Coronary artery (tissue), 2 donors: Measurements from ENCODE around the gene GAS6.
A peak's percentile ranks its signal among the peaks of the same experiment; 100 is the strongest.

Experiments
- DNase-seq: peaks from one replicate; pipeline ENCODE4 v3.0.0-alpha.2; 2017; ENCODE audit warnings: low spot score
- H3K27ac ChIP-seq, 2 donors: fragments of 200-600 bp; sonication (generic); one replicate each; pipeline ENCODE4 v1.5.1; 2016 to 2019
- H3K4me3 ChIP-seq: fragments of 200-600 bp; sonication (generic); 2 replicates; pipeline ENCODE4 v1.5.1; 2016; ENCODE audit warnings: mild to moderate bottlenecking, moderate library complexity
- CTCF ChIP-seq: fragments of 200-600 bp; sonication (generic); IDR thresholded peaks from one replicate; pipeline ENCODE4 v1.5.1; 2019; ENCODE audit warnings: antibody characterized with exemption

Gene GAS6

GRCh38 chr13:113860051-113860664, 3.7 kb downstream of the GAS6 start:
- Histone ChIP-seq H3K27ac (peak overlapping the region in 1 of 2 donors; percentile 89), H3K4me3 (no peak overlapping the region)
- DNase-seq, result peak; percentile 53
- TF ChIP-seq CTCF, result no peak

DNA sequence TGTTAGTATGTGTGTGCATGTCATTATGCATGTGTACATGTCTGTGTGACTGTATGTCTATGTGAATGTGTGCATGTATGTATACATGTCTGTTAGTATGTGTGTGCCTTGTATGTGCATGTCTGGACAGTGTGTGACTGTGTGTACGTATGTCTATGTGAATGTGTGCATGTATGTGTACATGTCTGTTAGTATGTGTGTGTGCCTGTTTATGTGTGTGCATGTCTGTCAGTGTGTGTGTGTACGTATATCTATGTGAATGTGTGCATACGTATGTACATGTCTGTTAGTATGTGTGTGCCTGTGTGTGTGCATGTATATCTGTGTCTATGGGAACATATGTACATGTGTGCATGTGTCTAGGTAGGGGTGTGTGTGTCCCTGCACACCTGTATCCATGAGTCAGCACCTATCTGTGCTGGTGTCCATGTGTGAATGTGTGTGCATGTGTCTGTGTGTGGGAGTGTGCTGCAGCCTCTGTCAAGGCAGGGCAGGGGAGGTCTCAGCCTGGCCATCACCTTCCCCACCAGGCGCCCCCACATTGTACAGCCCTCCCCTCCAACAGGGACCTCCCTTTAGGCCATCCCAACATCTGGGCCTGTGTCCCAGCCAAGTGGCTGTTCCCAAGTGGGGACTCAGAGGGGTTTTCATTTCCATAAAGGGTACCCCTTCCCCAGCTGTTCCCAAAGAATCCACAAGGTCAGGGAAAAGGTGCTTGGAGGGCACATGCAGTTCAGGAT, 4.4 kb downstream of the GAS6 start:
- no peak for DNase-seq
- no peak for TF ChIP-seq CTCF
- H3K27ac ChIP-seq, result no peak overlapping the region
- H3K4me3 ChIP-seq, result no peak overlapping the region

DNA sequence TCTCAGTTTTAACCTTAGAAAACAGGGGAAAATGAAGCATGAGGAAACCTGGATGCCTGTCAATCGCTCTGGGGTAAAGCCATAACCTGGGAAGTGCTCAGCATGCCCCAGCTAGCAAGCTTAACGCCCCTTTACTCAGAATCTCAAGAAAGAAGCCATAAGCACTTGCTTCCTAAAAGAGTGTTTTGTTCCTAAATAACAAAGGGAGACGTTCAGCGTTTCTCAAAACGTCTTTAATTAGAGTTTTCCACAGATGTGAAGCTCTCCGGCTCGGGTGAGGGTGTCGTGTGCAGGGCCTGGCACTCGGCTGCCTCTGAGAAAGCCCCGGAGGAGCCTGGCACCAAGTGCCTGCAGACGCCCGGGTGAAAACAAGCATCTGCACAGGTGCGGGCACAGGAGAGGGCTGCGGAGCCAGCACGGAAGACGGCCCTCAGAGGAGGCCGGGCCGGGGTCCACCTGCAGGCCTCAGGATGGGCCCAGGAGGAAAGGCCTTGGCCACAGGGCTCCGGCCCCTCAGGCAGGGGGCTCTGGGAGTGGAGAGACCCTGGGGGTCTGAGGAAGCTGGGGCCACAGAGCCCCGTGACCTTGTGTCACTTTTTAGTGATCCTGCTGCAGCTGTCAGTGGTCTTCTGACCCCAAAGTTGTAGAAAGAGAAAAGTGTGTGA, 6.2 kb downstream of the GAS6 start:
- no peak overlapping the region for H3K4me3 ChIP-seq
- no peak overlapping the region for H3K27ac ChIP-seq
- peak; percentile 61 for DNase-seq
- TF ChIP-seq CTCF, result no peak

DNA sequence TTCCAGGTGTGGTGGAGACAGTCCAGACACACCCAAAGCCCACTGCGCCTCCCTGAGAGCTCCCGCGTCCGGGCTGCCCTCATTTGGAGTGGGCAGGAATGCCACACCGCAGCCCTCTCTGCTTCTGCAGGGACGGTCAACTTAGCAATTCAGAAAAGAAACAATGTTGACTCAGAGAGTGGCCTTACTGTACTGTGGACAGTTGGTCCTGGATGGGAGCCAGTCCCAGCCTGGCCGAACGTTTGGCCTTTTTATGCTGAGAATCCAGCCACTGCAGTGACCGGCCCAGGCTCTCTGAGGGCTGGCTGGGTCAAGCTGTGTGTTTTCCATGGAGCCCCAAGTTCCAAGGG, 7.2 kb downstream of the GAS6 start:
- DNase-seq, result peak; percentile 55
- TF ChIP-seq CTCF, result no peak
- no peak overlapping the region for H3K27ac ChIP-seq
- no peak overlapping the region for H3K4me3 ChIP-seq

GRCh38 chr13:113855931-113856715, 7.8 kb downstream of the GAS6 start:
- TF ChIP-seq CTCF, result no peak
- peak; percentile 70 for DNase-seq
- no peak overlapping the region for H3K4me3 ChIP-seq
- H3K27ac ChIP-seq, result no peak overlapping the region

GRCh38 chr13:113855012-113855921, 8.6 kb downstream of the GAS6 start:
- Histone ChIP-seq H3K27ac (peak overlapping the region in 1 of 2 donors; percentile 51), H3K4me3 (no peak overlapping the region)
- TF ChIP-seq CTCF, result no peak
- DNase-seq, result peak; percentile 65
